Measurements from ENCODE around the gene EPHA6.

EPHA6 gene

DNA sequence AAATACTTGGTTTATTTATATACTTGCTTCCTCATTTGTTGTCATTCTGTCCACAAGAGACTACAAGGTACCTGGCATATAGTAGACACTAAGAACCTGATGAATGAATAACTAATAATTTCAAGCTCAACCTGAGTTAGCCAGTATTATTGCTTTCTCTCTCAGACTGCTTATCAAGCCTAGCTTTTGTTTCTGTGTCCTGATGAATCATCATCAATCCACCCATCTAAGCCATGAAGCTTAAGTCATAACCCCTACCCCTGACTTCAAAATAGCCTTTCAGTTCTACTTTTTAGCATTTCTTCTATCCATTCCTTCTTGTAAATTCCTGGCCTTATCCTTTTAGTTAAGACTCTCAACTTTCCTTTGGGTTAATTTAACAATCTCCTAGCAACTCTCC, 420.8 kb downstream of the EPHA6 start:
- TF ChIP-seq, protein P1, sequence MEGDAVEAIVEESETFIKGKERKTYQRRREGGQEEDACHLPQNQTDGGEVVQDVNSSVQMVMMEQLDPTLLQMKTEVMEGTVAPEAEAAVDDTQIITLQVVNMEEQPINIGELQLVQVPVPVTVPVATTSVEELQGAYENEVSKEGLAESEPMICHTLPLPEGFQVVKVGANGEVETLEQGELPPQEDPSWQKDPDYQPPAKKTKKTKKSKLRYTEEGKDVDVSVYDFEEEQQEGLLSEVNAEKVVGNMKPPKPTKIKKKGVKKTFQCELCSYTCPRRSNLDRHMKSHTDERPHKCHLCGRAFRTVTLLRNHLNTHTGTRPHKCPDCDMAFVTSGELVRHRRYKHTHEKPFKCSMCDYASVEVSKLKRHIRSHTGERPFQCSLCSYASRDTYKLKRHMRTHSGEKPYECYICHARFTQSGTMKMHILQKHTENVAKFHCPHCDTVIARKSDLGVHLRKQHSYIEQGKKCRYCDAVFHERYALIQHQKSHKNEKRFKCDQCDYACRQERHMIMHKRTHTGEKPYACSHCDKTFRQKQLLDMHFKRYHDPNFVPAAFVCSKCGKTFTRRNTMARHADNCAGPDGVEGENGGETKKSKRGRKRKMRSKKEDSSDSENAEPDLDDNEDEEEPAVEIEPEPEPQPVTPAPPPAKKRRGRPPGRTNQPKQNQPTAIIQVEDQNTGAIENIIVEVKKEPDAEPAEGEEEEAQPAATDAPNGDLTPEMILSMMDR (conservative IDR thresholded peaks at IDR 0.05; ENCODE audit: low read depth, low read length), result no peak
- no peak overlapping the region for H3K4me3 ChIP-seq (ENCODE audit: low read length)
- DNase-seq (ENCODE audit: low read depth), result no peak

DNA sequence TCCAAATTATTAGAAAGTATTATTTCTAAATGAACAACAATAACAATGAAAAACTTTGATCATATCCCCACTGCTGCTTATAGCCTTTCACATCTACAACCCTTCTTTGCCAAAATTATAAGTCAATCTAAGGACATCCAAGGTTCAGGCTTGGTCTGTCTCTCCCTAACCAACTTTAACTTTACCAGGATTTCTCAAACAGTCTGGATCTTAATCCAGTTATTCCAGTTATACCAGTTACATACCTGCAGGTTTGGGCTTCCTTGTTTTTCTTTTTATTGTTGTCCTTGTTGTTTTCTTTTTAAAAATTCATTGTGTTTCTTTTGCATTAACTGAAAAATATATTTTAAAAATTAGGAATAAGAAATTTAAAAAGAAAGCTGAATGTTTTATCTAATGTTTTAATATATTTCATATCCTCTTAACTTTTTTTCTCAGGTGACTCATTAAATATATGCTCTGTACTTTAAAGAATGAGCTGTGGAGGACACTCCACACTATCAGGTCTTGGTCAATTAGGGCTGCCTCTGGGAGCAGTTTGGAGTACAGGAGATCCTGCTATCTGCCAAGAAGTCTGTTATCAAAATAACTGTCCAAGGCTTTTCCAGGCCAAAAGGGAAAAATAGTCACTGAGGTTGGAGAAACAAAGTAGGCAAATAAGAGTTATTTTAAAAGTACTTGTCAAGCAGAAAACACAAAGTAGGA, 421.4 kb downstream of the EPHA6 start:
- no peak overlapping the region for H3K4me3 ChIP-seq (ENCODE audit: low read length)
- TF ChIP-seq, protein P1 (conservative IDR thresholded peaks at IDR 0.05; ENCODE audit: low read depth, low read length), result no peak
- DNase-seq (ENCODE audit: low read depth), result no peak

DNA sequence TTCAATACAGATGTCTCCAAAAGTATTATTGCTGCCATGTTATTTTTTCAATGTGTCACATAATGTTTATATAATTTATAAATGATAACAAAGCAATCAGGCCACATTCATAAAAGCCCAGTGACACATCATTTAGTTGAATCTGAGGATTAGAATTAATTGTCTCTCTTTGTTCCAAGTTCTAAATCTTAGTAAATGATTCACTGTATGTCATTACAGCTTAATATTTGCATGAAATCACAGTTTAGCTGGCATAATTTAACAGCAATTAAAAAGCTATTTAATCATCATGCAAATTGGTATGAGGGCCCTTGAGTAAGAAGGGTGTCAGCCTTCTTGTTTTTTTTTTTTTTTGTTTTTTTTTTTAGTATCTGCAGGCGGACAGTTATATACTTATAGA, 427.0 kb downstream of the EPHA6 start:
- no peak for DNase-seq (ENCODE audit: low read depth)
- TF ChIP-seq, protein P1 (conservative IDR thresholded peaks at IDR 0.05; ENCODE audit: low read depth, low read length), result no peak
- no peak overlapping the region for H3K4me3 ChIP-seq (ENCODE audit: low read length)

DNA sequence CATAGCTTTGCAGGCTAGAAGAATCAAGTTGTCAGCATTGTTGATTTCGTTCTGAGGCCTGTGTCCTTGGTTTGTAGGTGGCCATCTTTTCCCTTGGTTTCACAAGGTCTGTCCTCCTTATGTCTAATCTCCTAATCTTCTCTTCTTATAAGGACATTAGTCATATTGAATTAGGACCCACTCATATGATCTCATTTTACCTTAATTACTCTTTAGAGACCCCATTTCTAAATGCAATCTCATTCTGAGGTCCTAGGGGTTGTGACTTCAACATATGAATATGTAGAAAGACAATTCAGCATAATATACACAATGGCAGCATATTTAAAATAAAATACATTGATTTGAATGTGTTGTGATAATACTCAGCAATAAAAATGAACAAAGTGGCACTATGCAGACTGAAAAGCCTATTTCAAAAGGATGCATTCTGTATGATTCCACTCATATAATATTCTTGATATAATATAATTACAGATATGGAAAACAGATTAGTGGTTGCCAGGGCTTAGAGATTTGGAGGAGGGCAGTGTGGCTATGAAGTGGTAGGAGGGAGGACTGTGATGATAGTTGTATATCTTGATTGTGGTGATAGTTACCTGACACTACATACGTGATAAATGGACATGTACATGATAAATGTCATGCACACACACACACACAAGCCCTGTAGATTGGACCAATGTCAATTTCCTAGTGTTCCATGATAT, 431.0 kb downstream of the EPHA6 start:
- TF ChIP-seq, protein P1 (conservative IDR thresholded peaks at IDR 0.05; ENCODE audit: low read depth, low read length), result no peak
- DNase-seq (ENCODE audit: low read depth), result no peak
- no peak overlapping the region for H3K4me3 ChIP-seq (ENCODE audit: low read length)

DNA sequence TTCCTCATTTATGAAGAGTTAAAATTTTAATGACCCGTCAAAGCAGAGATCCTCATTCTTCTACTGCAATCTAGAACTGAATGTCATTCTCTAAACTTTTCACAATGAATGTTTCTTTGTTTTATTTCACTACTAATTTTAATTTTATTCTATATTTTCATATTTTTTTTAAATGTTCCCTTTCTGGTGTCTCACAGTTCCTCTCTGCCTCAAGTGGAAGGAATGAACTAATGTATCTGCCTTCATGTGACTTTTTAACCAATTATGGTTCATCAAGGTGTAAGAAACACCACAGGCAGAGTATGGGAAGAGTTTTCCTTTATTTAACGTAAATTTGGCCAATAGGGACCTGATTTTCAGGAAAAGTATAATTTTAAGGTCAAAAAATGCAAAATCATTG, 441.7 kb downstream of the EPHA6 start:
- TF ChIP-seq, protein P1 (conservative IDR thresholded peaks at IDR 0.05; ENCODE audit: low read depth, low read length), result peak; percentile 19
- no peak overlapping the region for H3K4me3 ChIP-seq (ENCODE audit: low read length)
- no peak for DNase-seq (ENCODE audit: low read depth)

DNA sequence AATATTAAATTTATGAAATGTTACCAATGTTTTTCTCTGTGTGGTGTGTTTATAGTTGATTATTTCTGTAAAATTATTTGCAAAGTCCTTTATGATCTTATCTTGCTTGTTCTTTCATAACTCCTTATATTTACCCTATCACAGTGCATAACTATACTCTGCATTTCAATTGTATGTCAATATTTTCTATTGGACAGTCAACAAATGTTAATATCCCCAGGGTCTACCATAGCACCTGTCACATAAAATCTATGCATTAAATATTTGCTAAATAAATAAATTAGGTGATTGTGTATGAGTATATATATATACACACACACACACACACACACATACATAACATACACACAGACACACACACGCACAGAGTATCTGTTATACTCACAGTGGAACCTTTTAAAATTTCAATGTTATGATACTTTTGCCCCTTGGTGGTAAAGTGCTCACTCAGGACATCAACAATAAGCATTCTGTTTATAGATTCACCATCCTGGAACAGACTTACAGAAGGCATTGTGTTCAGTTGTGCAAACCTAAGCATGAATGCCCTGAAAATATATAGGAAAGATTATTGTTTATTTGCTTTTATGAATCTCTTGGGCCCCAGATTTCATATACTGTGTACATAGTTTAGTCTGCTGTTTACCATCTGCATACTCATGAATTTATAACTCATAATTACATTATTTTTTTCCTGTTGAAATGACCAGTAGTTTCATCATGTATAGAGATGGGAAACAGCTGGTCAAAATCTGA, 443.7 kb downstream of the EPHA6 start:
- no peak for DNase-seq (ENCODE audit: low read depth)
- TF ChIP-seq, protein P1 (conservative IDR thresholded peaks at IDR 0.05; ENCODE audit: low read depth, low read length), result no peak
- H3K4me3 ChIP-seq (ENCODE audit: low read length), result no peak overlapping the region

Data from retinal pigment epithelial cell (primary cell).